IPS DF 4.7 (cell line): ENCODE data around the gene PFDN4.

Source experiments
- DNase-seq: peaks from one replicate; pipeline ENCODE4 v3.0.0-alpha.2; 2013; ENCODE audit warnings: low spot score; ENCODE audit errors: extremely low read depth

PFDN4 gene

DNA sequence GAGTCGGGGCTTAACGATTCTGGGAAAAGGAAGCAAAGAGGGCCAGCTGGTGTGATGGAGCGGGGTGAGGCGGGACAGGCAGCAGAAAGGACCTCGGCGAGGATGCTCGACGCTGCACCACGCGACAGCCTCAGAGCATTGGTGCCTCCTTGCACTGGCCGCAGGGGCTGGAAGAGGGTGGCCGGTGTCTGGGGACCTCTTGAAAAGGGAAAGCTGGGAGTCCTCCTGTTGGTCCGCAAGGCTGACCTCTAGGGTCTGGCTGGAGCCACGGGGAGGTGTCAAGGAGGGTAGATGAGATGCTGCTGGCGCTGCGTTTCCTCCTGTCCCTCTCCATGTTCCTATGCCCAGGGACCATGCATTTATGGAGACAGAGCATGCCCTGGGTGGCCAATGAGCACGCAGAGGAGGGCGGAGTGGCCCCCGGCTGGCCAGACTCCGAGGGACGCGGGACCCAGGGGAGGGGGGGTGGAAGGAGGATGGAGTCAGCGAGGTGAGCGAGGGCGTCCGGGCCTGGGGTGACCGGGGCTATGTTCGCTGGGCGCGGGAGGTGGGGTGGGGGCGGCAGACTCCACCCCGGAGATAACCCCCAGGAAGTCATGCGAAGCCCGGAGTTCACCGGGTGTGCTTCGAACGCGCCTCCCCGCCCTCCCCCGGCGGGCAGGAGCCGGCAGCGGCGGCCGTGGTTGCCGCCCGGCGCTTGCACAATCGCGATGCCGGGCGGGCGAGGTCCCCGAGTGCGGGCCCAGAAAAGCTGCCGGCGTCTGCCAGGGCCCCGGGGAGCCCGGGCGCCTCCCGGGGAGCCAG is 34.0 kb upstream of the PFDN4 start, which contains the start of gene CYP24A1:
TSS of gene CYP24A1 (minus strand) at position 334 of the 804 bp plus-strand sequence. CDS start 407 bp downstream, outside the sequence.
- no peak for DNase-seq

DNA sequence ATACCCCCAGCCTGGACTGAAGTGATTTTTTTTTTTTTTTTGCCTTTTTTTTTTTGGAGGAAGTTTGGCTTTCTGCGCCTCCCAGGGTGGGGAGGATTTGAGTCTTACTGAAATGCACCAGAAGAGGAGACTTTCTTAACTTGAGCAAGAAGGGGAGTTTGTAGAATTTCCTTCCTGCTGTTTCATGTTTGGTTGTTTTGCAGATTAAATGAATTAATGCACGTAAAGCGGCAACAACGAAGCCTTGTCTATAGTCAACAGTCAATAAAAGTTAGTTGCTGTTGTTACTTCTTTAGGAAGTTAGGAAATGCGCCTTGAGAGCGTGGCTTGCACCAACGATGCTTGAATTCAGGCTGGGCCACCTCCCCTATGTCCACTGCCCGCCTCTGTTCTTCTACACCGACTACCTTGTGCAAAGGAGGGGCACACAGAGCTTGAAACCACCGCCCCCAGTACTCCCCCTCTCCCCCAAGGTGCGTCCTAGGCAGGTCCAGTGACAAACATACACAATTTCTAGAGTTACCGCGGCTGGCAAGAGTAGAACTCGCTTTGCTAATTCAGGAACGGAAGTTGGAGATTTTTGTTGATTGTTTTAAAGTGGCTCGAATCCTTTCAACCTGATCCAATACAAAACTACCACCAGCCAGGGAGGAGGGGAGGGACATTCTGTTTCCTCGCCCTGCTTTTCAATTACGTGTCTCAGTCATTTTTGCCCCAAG is 33.3 kb upstream of the PFDN4 start:
- DNase-seq = no peak

DNA sequence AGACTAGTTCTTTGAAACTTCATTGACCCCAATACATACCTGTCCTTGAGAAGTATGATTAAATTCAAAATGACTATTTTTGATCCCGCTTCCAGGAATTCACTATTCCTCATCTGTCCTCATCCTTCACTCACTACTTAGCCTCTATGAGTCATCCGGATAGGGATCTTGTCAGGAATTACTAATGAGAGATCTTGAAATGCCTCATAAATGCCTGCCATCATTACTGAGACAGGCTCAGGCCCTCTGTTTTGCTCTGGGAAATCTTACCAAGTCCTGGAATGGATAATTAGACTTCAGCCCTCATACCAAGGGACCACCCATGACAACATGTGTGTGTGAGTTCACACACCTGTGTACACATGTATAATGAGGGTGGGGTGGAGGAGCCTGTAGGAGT is 31.3 kb upstream of the PFDN4 start:
- DNase-seq = no peak

DNA sequence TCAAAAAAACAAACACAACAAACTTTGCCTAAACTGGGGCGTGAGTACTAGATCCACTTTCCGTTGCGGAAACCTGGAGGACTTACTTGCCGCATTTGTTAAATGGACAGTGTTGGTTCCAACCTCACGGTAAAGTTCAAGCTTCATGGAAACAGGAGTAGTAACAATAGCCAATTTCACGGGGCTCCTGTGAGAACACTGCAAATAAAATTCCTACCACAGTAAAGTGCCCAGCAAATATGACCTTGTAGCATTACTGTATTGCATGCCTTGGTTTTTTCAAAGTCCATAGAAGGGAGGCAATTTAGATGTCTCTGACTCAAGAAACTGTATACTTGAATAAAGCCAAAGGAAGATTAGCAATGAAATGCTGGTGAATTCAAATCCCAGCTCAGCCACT is 30.5 kb upstream of the PFDN4 start:
- no peak for DNase-seq

DNA sequence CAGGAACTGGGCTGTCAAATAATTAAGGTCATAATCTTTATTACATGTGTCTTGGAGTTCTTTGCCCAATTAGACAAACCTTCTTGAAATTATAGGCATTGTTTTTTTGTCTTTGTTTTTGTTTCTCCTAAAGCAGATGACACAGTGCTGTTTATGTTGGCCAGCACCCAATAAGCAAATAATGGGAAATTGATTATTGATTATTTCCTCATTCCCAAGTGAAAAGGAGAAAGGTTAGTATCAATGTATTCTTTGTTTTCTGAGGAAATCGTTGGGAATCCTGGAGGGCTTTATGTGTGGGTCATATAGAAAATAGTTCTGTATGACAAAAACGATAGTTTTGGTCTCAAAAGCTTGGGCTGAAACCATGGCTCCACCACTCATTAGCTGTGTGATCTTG is 29.6 kb upstream of the PFDN4 start:
- DNase-seq = no peak

DNA sequence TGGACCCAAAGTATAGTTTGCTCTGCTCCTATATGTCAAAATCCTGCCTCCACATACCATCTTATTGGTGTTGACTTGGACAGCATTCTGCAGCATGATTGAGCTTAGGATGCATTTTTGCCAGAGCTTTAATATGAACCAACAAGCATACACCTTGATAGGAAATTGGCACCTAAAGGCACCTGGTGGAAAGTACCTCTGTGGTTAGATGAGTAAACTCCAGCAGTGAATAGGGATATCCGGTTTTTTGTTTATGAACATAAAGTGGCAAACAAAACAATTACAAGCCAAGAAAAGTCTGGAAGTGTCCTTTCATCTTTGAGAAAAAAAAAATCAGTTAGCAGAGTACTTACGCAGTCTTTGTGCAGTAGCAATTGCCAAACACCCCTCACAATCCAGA is 27.9 kb upstream of the PFDN4 start:
- DNase-seq = no peak

DNA sequence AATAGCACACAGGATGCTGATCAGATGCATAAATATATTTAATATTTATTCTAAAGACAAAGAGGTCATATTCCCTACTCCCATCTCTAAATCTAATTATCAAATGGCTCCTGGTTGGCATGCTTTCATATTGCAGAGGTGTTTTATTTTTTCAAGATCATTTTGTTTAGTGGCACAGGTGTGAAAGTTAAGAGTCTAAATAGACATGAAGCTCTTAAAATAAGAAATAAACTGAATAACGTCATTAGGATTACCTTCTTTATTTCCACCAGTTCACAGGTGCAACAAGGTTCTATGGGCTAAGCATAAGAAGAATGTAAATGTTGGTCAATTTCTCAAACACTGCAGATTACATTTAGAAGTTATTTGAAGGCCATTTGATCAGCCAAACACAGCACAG is 27.0 kb upstream of the PFDN4 start:
- DNase-seq = no peak

DNA sequence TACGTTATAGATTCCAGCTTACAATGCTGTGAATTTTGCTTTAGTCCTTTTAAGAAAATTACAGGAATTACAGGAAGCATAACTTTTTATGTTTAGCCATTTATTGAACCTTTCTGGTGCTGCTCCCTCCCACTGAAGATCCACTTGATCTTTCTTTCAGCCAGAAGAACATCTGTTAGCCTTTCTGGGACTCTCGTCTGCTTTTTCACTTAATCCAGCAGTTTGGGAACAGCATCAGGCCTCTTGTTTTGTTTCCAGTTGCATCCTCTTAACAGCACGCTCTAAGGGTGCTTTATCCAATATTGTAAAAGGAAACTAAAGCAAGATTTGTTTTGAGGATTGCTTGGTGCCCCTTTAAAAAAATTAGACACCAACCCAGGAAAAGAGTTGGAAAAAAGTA is 23.8 kb upstream of the PFDN4 start:
- DNase-seq = no peak

DNA sequence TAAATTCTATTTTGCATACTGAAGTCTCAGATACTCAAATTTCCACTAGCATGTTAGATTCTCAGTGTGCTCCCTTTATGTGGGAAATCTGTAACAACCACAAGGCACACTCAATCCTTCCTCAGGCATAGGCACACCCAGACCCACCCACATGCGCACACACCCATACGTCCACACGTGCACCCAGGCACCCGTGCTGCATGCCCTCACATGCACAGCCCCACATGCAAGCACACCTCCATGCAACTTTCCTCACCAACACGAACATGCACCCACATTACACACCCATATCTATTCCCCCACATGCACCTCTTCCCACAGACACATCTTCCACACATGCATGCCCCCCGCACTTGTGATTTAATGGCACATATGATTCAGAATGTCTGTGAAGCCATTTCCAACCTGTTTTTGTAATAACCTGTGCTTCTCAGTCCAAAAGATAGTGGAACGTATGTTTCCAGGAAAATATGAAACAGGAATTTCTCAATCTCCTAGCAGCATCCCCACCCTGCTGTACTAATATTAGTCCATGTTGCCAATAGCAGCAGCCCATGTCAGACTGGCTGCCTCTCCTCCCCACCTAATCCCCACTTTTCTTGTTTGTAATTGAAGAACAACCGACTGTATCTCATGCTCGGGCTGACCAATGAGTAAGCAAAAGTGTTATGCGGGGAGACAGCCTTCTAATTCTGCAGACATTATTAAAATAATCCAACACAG is 22.8 kb upstream of the PFDN4 start:
- DNase-seq = no peak

DNA sequence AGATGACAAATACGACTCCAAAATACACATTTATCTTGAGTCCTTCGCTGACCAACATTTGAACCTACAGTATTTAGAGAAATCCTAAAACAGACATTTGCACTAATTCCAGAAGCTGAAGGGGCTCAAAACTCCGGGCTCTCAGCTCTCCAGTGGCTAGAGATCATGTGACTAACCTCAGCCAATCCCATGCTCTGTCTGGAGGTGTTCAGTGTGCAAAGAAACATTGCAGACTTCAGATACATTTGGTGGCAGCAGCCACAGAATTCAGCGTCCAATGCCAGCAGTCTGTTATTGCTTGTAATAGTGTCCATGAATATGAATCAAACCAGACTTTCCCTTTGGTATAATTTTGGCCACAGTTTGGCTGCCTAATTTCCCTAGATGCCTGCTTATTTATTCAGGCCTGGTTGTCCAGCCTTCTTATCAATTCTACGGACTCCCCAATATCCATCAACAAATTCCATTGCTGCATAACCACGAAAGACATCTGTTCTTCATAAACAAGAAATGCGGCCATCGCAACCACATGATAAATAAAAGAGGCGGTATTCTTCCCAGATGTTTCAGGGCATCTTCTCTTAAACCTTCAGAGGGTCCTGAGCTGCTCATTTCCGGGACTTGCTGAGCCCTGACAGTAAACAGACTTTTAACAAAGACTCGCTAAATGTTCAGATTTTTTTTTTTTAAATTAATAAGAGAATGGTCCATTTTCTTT is 19.6 kb upstream of the PFDN4 start:
- DNase-seq = no peak

DNA sequence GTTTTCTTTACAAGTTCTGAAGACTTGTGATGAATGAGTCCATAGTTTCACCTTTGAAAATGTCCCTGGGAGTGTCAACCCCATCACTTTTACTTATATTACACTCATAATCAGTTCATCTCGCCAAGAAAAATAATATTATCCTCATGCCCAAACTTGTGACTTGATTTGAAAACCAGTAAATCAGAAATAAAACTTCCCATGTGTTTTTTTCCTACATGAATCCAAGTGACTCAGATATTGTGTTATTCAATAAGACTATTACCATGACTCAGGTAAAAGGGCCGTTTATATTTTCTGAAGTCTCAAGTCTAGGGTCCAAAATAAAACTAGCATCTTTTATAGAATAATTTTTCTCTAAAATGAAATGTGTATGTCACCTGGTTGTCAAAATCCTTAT is 18.3 kb upstream of the PFDN4 start:
- no peak for DNase-seq

DNA sequence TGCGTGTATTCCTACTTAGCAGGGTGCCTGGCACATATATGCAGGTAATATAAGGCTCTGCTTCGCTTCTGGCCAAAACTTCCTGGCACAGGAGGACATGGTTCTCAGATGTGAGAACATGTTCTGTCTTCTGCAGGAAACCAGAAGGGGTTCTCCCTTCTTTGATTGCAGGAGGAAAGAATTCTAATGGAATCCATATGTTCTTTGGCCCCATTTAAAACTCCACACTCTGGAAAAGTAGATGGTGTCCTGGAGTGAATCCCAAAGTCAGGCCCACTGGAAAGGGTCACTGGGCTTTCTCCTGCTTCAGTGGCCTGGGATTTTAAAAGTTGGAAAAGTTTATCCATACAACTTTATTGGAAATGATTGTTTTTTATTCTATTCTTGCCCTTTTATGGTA is 17.7 kb upstream of the PFDN4 start:
- DNase-seq = no peak

DNA sequence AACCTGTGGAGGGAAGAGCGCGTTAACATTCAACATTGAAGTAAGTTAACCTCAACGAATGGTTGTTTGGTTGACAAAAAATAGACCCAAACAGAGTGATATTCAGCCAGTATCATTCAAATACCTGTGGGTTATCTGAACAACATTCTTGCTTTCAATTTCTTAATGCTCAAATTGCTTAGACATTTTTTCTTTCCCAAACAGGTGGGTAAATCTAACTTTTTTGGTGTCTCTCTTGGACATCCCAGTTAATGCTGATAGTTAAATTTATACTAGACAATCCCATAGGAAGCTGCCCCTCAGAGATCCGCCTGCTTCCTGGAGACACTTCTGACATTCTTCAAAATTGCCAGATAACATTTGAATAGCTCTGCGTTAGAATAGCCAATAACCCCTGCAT is 14.1 kb upstream of the PFDN4 start:
- no peak for DNase-seq

DNA sequence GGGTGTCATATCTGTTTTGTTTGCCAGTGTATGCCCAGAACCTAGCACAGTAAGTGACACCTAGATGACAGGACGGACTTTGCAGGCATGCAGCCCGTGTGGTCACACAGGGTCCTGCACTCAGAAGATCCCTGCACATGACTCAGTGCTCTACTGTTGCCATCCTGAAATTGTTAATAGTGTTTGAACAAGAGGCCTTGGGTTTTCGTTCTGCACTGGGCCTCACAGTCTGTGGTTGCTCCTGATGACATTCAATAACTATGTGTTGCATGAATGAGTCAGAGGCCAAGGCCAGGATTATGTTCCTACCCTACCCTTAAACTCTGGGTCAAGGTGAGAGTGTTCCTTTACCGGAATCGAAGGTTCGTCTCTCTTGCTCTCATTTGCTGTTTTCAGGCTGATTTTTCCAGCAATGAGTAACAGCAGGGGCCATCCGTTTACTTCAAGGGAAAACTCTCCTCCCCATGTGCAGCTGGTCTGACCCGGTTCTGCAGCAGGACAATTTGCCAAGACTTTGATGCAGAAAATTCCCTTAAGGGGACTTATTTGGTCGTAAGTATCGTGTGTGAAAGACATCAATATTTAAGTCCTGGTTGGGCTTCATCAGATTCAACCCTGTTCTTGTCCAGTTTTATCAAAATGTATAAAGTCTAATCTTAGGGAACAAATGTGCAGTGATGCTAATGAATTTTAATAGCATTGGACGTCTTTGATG is 13.0 kb upstream of the PFDN4 start:
- no peak for DNase-seq

DNA sequence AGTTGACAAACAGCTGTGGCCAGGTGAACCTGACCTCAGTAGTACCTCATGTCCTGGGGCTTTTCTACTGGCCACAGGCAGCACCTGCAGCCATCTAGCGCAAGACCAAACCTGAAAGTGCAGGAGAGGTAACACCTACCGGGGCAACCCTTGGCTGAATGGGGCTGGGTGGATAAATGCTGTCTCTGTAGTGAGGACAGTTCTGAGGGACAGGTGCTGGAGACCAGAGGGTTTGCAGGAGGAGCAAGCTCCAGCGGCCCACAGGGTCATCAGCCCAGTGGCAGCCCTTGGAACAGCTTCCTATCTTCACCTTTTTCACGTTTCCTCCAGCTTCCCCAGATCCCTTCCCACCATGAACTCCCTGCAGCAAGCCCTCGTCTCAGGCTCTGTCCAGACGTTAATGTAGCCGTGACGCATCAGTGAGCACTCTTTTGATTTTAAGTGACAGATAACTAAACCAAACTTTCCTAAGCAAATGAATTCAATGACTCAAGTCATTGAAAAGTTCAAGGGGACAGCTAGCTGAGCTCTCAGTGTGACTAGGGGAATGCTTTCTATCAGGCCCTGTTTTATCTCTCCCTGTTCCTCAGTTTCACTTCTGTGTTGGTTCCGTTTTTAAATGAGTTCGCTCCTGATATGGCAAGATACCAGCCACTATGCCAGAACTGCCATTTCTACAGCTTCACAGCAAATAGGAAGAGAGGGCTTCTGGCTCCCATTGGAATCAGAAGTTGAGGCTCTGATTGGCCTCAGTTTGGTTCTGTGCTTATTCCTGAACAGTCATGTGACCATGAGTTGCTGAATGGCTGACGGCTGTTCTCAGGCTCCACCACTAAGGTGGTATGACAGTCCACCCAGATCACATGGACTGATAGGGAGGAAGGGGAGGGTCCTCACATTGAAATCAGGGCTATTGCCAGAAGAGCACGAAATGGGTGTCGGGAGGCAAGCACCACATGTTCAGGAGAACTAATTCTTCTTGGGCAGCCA is 12.1 kb upstream of the PFDN4 start:
- no peak for DNase-seq

DNA sequence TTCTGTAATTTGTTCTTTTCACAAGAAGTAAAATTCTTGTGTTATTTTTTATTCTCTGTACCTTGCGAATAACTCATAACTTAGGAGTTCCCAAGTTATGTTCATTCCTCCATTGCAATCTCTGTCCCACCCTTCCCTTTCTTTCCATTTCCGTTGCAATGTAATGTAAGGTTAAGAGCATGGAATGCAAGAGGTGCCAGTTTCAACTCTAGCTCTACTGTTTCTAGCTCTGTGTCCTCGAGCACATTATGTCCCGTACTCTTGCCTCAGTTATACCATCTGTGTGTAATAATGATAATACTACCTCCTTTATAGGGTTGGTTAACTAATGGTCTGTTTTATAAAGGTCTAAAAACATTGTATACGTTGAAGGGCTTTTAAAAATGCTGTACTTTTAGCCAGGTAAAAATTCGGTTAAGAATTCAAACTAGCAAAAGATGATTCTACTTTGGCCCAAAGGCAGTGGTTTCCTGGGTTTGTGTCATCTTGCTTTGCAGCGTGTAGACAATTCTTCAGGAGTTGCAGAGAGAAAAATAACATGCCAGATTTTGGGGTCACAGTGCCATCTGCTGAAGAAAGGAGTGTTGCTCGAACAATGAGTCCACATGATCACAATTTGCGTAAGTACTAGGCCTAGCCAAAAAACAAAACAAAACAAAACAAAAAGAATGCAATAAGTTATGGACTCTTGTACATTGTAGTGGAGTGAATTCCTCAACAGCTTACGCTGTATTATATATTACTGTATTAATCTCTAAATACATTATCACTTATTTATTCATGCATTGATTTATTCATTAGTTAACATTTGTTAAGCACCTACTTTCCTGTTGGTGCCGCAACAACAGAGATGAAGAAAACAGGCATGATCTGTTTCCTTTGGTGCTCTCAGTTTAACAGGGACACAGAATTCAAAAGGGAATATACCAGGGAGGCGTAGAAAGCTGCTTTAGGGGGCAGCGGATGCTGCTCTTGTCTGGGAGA is 10.0 kb upstream of the PFDN4 start:
- DNase-seq = no peak

DNA sequence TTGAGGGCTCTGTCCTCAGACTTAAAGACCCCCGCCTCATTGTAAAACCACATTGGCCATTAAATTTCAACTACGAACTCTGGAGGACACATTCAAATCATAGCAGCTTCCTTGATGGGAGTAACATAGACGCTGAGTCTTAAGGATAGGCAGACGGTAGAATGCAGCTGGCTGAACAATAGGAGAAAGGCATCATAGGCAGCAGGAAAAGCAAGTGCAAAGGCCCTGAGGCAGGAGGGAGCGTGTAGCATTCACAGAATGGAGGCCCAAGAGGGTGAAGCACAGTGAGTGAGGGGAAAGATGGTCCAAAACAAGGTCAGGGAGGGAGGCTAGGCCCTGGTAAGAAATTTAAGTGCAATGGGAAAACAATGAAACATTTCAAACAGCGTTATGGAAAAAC is 8.6 kb upstream of the PFDN4 start:
- no peak for DNase-seq

DNA sequence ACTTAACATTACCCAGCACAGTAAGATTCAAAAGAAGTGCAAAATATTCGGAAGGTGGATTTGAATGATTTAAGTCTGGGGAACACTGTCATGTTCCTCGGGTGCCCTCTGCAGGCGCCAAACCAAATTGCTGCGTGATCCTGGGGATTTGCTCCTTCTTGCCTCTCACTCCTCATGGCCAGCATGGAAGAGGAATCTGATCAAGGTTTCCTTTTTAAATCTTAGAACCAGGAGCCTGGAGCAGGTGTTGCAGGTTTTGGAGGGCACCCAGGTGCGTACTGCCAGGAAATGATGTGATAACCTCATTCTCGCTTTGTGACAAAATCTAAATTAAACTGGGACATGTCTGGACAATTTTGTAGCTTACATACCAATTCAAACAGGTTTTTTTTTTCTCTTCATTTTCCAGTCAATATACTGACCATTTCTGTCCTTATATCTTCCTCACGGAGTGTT is 8.1 kb upstream of the PFDN4 start:
- no peak for DNase-seq
